IPS-15b (cell line): Measurements from ENCODE around the gene GARIN5B.

Experiments used
- H3K27me3 ChIP-seq: one replicate; pipeline ENCODE4 v1.6.1; 2013; ENCODE audit warnings: low read length; ENCODE audit not compliant: control insufficient read depth, insufficient read depth
- H3K36me3 ChIP-seq: one replicate; pipeline ENCODE4 v1.6.1; 2013; ENCODE audit warnings: low read length; ENCODE audit not compliant: control insufficient read depth, insufficient read depth
- H3K4me1 ChIP-seq: one replicate; pipeline ENCODE4 v1.6.1; 2013; ENCODE audit warnings: mild to moderate bottlenecking, low read length; ENCODE audit not compliant: control insufficient read depth, insufficient read depth
- H3K4me3 ChIP-seq: one replicate; pipeline ENCODE4 v1.5.1; 2013; ENCODE audit warnings: low read depth, low read length
- H3K9ac ChIP-seq: one replicate; pipeline ENCODE4 v1.6.1; 2013; ENCODE audit warnings: low read depth, mild to moderate bottlenecking, low read length
- H3K9me3 ChIP-seq: one replicate; pipeline ENCODE4 v1.6.1; 2013; ENCODE audit warnings: mild to moderate bottlenecking, low read length; ENCODE audit not compliant: control insufficient read depth, insufficient read depth

The GARIN5B gene

DNA sequence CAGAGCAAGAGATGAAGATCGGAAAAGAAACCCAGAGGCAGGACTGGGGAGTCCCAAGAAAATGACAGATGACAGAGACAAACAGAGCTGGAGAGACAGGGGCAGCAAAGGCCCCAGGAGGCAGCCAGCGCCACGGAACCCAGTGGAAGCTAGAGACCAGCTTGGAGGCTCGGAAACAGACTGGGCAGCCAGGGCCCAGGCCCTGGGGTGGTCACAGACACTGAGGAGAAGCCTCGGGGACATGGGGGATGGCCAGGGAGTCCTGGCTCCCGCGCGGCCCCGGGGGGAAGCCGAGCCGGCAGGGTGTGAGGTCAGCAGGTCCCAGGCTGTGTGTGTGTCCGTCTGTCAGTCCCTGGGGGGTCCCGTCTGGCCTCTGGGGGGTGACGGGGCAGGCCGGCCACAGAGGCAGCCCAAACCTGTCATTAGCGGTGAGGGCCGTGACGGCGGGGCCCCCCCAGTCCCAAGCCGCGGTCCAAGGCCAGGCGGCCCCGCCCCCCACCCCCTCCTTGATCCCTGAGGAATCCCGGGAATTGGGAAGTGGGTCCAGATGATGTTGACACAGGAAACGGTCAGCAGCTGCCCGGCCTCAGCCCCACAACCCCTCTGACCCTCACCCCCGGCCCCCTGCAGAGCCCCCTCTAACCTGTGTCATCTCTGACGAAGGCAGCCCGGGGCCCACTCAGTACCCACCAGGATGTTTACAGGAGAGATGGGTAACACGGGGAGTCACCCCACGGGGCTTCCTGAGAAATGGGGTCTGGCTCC is 11.1 kb upstream of the GARIN5B start:
- H3K9me3 ChIP-seq, result no peaks in the 10 kb centered on the region
- peaks cover 22% of the 10 kb centered on the region for H3K4me1 ChIP-seq
- peaks cover 21% of the 10 kb centered on the region for H3K27me3 ChIP-seq
- H3K36me3 ChIP-seq, result no peaks in the 10 kb centered on the region
- H3K4me3 ChIP-seq, result peak overlapping the region; percentile 5
- no peak overlapping the region for H3K9ac ChIP-seq

GRCh38 chr19:55373306-55373992 is 10.4 kb upstream of the GARIN5B start:
- Histone ChIP-seq H3K9me3 (no peaks in the 10 kb centered on the region), H3K36me3 (no peaks in the 10 kb centered on the region), H3K27me3 (peaks cover 18% of the 10 kb centered on the region), H3K9ac (no peak overlapping the region), H3K4me1 (peaks cover 19% of the 10 kb centered on the region), H3K4me3 (peak overlapping the region; percentile 5)

- no peaks in the 10 kb centered on the region for H3K9me3 ChIP-seq
- H3K9ac ChIP-seq, result no peak overlapping the region
- peaks cover 16% of the 10 kb centered on the region for H3K27me3 ChIP-seq
- peaks cover 19% of the 10 kb centered on the region for H3K4me1 ChIP-seq
- no peaks in the 10 kb centered on the region for H3K36me3 ChIP-seq
- H3K4me3 ChIP-seq, result no peak overlapping the region
Observed at GRCh38 chr19:55372316-55373081, 9.4 kb upstream of the GARIN5B start.

DNA sequence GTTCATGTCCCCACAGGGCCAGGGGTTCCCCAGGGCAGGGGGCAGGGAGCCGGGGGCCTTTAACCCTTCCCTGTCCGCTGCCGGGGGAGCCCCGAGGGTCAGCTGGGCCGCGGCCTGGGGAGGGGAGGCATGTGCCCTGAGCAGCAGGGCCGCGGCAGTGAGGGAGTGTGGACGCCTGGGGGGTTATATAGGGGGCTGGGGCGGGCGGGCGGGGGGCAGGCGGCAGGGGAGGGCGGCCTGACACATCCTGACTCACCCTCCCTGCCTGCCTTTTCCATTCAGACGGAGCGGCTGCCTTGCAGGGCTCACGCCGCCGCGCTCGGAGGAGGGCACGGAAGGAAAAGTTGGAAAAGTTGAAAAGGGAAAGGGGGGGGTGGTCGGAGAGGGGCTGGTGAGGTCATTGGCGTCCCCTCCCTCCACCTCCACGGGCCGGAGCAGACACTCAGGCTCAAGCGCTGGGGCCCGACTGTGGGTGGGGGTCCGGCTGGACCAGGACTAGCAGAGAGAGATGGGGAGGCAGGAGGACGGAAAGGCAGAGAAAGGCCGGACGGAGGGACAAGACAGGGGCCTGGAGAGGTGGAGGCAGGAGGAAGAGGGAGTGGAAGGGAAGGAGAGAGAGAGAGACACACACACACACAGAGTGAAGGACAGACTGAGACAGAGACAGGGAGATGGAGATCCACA is 7.4 kb upstream of the GARIN5B start, which contains the start of gene IL11:
IL11 (minus strand) TSS at position 159 of the 684 bp plus-strand sequence; CDS start at position 6, 153 bp downstream.
- Histone ChIP-seq H3K4me1 (peaks cover 7% of the 10 kb centered on the region), H3K27me3 (peaks cover 16% of the 10 kb centered on the region), H3K9ac (no peak within 1 kb of the TSS), H3K4me3 (peak within 1 kb of the TSS; percentile 61), H3K9me3 (no peaks in the 10 kb centered on the region), H3K36me3 (no peaks in the 10 kb centered on the region)

GRCh38 chr19:55369653-55370304 is 6.7 kb upstream of the GARIN5B start:
- H3K9ac ChIP-seq, result no peak overlapping the region
- H3K27me3 ChIP-seq, result peaks cover 16% of the 10 kb centered on the region
- H3K9me3 ChIP-seq, result no peaks in the 10 kb centered on the region
- H3K4me1 ChIP-seq, result peaks cover 5% of the 10 kb centered on the region
- peak overlapping the region; percentile 61 for H3K4me3 ChIP-seq
- no peaks in the 10 kb centered on the region for H3K36me3 ChIP-seq

DNA sequence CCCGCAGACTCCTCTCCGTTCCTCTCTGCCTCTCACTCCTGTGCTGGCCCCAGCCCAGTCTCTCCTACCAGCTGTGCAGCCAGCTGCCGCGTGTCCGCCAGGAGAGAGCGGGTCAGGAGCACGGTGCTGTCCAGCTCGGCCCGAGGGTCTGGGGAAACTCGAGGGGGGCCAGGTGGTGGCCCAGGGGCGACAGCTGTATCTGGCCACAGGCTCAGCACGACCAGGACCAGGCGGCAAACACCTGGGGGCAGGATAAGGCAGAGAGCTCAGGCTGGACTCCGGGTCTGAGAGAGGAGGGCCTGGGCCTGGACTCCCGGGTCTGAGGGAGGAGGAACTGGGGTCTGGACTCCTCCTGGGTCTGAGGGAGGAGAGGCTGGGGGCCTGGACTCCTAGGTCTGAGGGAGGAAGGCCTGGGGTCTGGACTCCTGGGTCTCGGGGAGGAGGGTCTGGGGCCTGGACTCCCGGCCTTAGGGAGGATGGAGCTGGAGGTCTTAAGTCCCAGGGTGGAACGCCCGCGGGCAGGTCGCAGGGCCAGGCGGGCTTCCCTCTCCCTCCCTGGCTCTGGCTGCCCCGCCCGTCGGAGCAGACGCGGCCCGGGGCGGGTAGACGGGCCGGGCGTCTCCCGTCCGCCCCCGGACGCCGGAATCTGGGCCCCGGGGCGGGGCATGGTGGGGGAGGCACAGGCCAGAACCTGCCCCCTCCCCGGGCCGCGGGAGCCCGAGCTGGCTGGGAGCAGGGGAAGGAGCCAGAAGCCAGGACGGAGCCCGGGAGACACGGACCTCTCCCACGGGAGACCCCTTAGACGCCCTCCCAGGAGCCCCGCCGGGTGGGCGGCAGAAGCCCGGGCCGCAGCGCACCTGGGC is 5.9 kb upstream of the GARIN5B start:
- H3K9ac ChIP-seq, result no peak overlapping the region
- peaks cover 5% of the 10 kb centered on the region for H3K4me1 ChIP-seq
- H3K9me3 ChIP-seq, result no peaks in the 10 kb centered on the region
- peak overlapping the region; percentile 39 for H3K4me3 ChIP-seq
- H3K36me3 ChIP-seq, result no peaks in the 10 kb centered on the region
- H3K27me3 ChIP-seq, result peaks cover 16% of the 10 kb centered on the region

- H3K36me3 ChIP-seq, result no peaks in the 10 kb centered on the region
- H3K9me3 ChIP-seq, result no peaks in the 10 kb centered on the region
- peaks cover 3% of the 10 kb centered on the region for H3K4me1 ChIP-seq
- H3K27me3 ChIP-seq, result peaks cover 16% of the 10 kb centered on the region
- H3K9ac ChIP-seq, result no peak overlapping the region
- no peak overlapping the region for H3K4me3 ChIP-seq
Observed at GRCh38 chr19:55368106-55368505, 5.0 kb upstream of the GARIN5B start.

GRCh38 chr19:55366790-55367189 is 3.7 kb upstream of the GARIN5B start:
- Histone ChIP-seq H3K4me1 (peaks cover 3% of the 10 kb centered on the region), H3K9ac (no peak overlapping the region), H3K9me3 (no peaks in the 10 kb centered on the region), H3K27me3 (peaks cover 11% of the 10 kb centered on the region), H3K36me3 (no peaks in the 10 kb centered on the region), H3K4me3 (no peak overlapping the region)

- H3K4me3 ChIP-seq, result no peak overlapping the region
- no peaks in the 10 kb centered on the region for H3K36me3 ChIP-seq
- H3K9ac ChIP-seq, result no peak overlapping the region
- H3K9me3 ChIP-seq, result no peaks in the 10 kb centered on the region
- H3K4me1 ChIP-seq, result peaks cover 3% of the 10 kb centered on the region
- peaks cover 4% of the 10 kb centered on the region for H3K27me3 ChIP-seq
Observed at GRCh38 chr19:55365964-55366363, 2.9 kb upstream of the GARIN5B start.

DNA sequence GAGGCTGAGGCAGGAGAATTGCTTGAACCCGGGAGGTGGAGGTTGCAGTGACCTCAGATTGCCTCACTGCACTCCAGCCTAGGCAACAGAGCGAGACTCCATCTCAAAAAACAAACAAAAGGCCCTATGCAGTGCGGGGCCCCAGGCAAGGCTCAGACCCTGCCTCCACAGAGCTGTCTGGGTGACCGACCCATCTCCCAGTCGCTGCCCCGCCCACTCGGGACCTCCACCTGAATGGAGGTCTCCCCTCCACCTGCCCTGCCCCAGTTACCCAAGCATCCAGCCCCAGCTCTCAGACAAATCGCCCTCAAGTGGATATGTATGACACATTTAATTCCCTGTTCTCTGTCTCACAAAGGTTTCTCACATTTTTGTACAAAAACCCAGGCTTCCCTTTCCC is 2.2 kb upstream of the GARIN5B start:
- Histone ChIP-seq H3K36me3 (no peaks in the 10 kb centered on the region), H3K4me3 (no peak overlapping the region)

More for the DNA sequence above, 2.2 kb upstream of the GARIN5B start:
- H3K9me3 ChIP-seq, result no peaks in the 10 kb centered on the region
- H3K4me1 ChIP-seq, result no peaks in the 10 kb centered on the region
- no peak overlapping the region for H3K9ac ChIP-seq
- H3K27me3 ChIP-seq, result no peaks in the 10 kb centered on the region
